Spleen (tissue), 7 donors: ENCODE measurements around the gene TMEM147.
A peak's percentile ranks its signal among the peaks of the same experiment; 100 is the strongest.

ENCODE experiments used
- CTCF ChIP-seq, 11 experiments: fragments of 200-600 bp in 7 of 11; fragments of 450-650 bp in 4 of 11; sonication (generic) in 4 of 11; IDR thresholded peaks in 8 of 11; conservative IDR thresholded peaks in 3 of 11; 1 replicate in 7 of 11; 2 replicates in 4 of 11; pipeline versions ENCODE4 v1.4.0 to v1.8.0; 2016 to 2021; ENCODE audit warnings: antibody characterized with exemption in 11 of 11, inconsistent platforms in 4 of 11, mild to moderate bottlenecking in 1 of 11
- POLR2A ChIP-seq, 3 donors: fragments of 450-650 bp; IDR thresholded peaks; one replicate each; pipeline ENCODE4 v1.5.1; 2017; ENCODE audit warnings: antibody characterized with exemption in 3 of 3, mild to moderate bottlenecking in 1 of 3
- donor health status: DM: no; HTN: no; CAD: no; lungs with moderate emphysema.
- donor health status: DM: no; HTN: no; CAD: no.
- donor health status: DM: no; HTN: no; CAD: no.

- no peak for TF ChIP-seq POLR2A (IDR thresholded peaks at IDR 0.05)
- peak; percentile 59 to 89 (median 77) for TF ChIP-seq CTCF (IDR thresholded peaks at IDR 0.05 in 8 of 11, conservative IDR thresholded peaks at IDR 0.05 in 3 of 11)
These were observed 3.9 kb downstream of the TMEM147 start for GRCh38 chr19:35549174-35549788.
